Ascending aorta (tissue), 2 donors: ENCODE measurements around the gene RACGAP1. TPM values are rescaled to one million over a fixed set of nuclear protein-coding genes. Genes with fewer than 3 reads are reported as not detected.
"Not testable (repeated sequence)": the region's sequence is repeated elsewhere in the genome, so short reads cannot be mapped to it uniquely, and the experiment has no call there.

Experiments used
- DNase-seq, 2 donors: peaks; one replicate each; pipeline ENCODE4 v3.0.0-alpha.2; 2019; ENCODE audit warnings: low spot score in 2 of 2
- H3K27ac ChIP-seq, 2 donors: fragments of 200-600 bp; sonication (generic); one replicate each; pipeline ENCODE4 v1.5.1; 2016 to 2017; ENCODE audit warnings: mild to moderate bottlenecking in 1 of 2
- H3K27me3 ChIP-seq: fragments of 200-600 bp; sonication (generic); one replicate; pipeline ENCODE4 v1.5.1; 2017
- H3K36me3 ChIP-seq, 2 donors: fragments of 200-600 bp; sonication (generic); one replicate each; pipeline ENCODE4 v1.5.1; 2016
- H3K4me1 ChIP-seq, 2 donors: fragments of 200-600 bp; sonication (generic); one replicate each; pipeline ENCODE4 v1.5.1; 2016 to 2017; ENCODE audit warnings: mild to moderate bottlenecking in 1 of 2
- H3K4me3 ChIP-seq, 2 donors: fragments of 200-600 bp; sonication (generic); one replicate each; pipeline ENCODE4 v1.5.1; 2016 to 2017; ENCODE audit warnings: mild to moderate bottlenecking in 1 of 2
- H3K9me3 ChIP-seq, 2 donors: fragments of 200-600 bp; sonication (generic); one replicate each; pipeline ENCODE4 v1.5.1; 2016
- CTCF ChIP-seq, 3 experiments: fragments of 200-600 bp in 2 of 3; fragments of 450-650 bp in 1 of 3; sonication (generic) in 2 of 3; IDR thresholded peaks; one replicate each; pipeline ENCODE4 v1.5.1; 2016 to 2019; ENCODE audit warnings: antibody characterized with exemption in 3 of 3, mild to moderate bottlenecking in 1 of 3, moderate library complexity in 1 of 3
- intact Hi-C: fragments of 100-400 bp; cut with DNase I; formaldehyde crosslinking; loops from one replicate; pipeline ENCODE4 v1.15.1; 2023
- total RNA-seq: library from RNA; depleted of rRNA; stranded (reverse); fragments of >200 nt; gene quantifications from one replicate; pipeline ENCODE4 v1.1.0, GENCODE V29; 2016

RACGAP1 gene
- total RNA-seq, 1 donor from 2014 or later: 5.1 TPM

- no peak for TF ChIP-seq CTCF (IDR thresholded peaks at IDR 0.05)
- H3K36me3 ChIP-seq: no peaks in the 10 kb centered on the region
- peaks cover 7% of the 10 kb centered on the region for H3K27me3 ChIP-seq
- DNase-seq: peak in 1 of 2 donors; percentile 62
- peak overlapping the region; percentile 12 to 55 for H3K4me3 ChIP-seq
- intact Hi-C loops: no loop called here
- H3K9me3 ChIP-seq: no peaks in the 10 kb centered on the region
- H3K27ac ChIP-seq: no peak overlapping the region
- H3K4me1 ChIP-seq: no peaks in the 10 kb centered on the region
These were observed 7.7 kb upstream of the RACGAP1 start for GRCh38 chr12:50032854-50033581.

- Histone ChIP-seq H3K4me1 (no peaks in the 10 kb centered on the region), H3K36me3 (no peaks in the 10 kb centered on the region), H3K27me3 (peaks cover 7% of the 10 kb centered on the region), H3K4me3 (peak overlapping the region; percentile 12 to 55), H3K27ac (no peak overlapping the region), H3K9me3 (no peaks in the 10 kb centered on the region)
- intact Hi-C loops: no loop called here
- no peak for TF ChIP-seq CTCF (IDR thresholded peaks at IDR 0.05)
- DNase-seq: no peak
These were observed 7.2 kb upstream of the RACGAP1 start for GRCh38 chr12:50032515-50032853.

- H3K9me3 ChIP-seq, H3K4me3 ChIP-seq, H3K27ac ChIP-seq, H3K4me1 ChIP-seq, H3K36me3 ChIP-seq, H3K27me3 ChIP-seq, intact Hi-C loops, DNase-seq: not testable (repeated sequence)
These were observed 5.2 kb upstream of the RACGAP1 start for GRCh38 chr12:50030449-50030848.

- no peak for DNase-seq
- no peak overlapping the region for H3K27ac ChIP-seq
- intact Hi-C loops: no loop called here
These were observed 1.4 kb upstream of the RACGAP1 start for GRCh38 chr12:50026691-50027090.

GRCh38 chr12:50024805-50025186, 498 bp downstream of the RACGAP1 start:
- DNase-seq: no peak
- Histone ChIP-seq H3K36me3 (no peaks in the 10 kb centered on the region), H3K27me3 (no peaks in the 10 kb centered on the region), H3K9me3 (no peaks in the 10 kb centered on the region), H3K27ac (peak overlapping the region in 1 of 2 donors; percentile 13), H3K4me1 (no peaks in the 10 kb centered on the region), H3K4me3 (peak overlapping the region; percentile 66 to 69)
- no peak for TF ChIP-seq CTCF (IDR thresholded peaks at IDR 0.05)
- intact Hi-C loops: loop anchor here (1.0 kb wide), 3 partner anchors 143 to 481 kb away; partner anchors contain the start of genes CERS5 and MCRS1

More at GRCh38 chr12:50026691-50027090, 1.4 kb upstream of the RACGAP1 start:
- no peaks in the 10 kb centered on the region for H3K27me3 ChIP-seq
- no peaks in the 10 kb centered on the region for H3K36me3 ChIP-seq
- H3K9me3 ChIP-seq: no peaks in the 10 kb centered on the region
- H3K4me3 ChIP-seq: no peak overlapping the region
- H3K4me1 ChIP-seq: no peaks in the 10 kb centered on the region
- TF ChIP-seq CTCF (IDR thresholded peaks at IDR 0.05): no peak

GRCh38 chr12:50024227-50024626, 1.1 kb downstream of the RACGAP1 start:
- H3K9me3 ChIP-seq: no peaks in the 10 kb centered on the region
- no peak overlapping the region for H3K4me3 ChIP-seq
- no peak for TF ChIP-seq CTCF (IDR thresholded peaks at IDR 0.05)
- intact Hi-C loops: no loop called here
- H3K27ac ChIP-seq: no peak overlapping the region
- no peaks in the 10 kb centered on the region for H3K36me3 ChIP-seq
- H3K4me1 ChIP-seq: no peaks in the 10 kb centered on the region
- no peak for DNase-seq
- no peaks in the 10 kb centered on the region for H3K27me3 ChIP-seq
